ENCODE results near the gene RASA4B.
A peak's percentile ranks its signal among the peaks of the same experiment; 100 is the strongest.

The RASA4B gene

GRCh38 chr7:102433219-102434038, 84.1 kb downstream of the RASA4B start, which contains the start of gene ORAI2:
TSS of gene ORAI2 (plus strand) at chr7:102433575. CDS start at chr7:102438957, 5,382 bp downstream.
- peak within 1 kb of the TSS; percentile 87 for H3K4me3 Mint-ChIP-seq
- no peaks in the 10 kb centered on the region for H3K27me3 Mint-ChIP-seq
- DNase-seq = peak; percentile 91
- H3K9me3 Mint-ChIP-seq = no peaks in the 10 kb centered on the region
- peaks cover 52% of the 10 kb centered on the region for H3K4me1 Mint-ChIP-seq (ENCODE audit: low read depth)
- H3K27ac Mint-ChIP-seq = peak within 1 kb of the TSS; percentile 93
- H3K36me3 Mint-ChIP-seq (ENCODE audit: low read depth) = peaks cover 30% of the 10 kb centered on the region

Data from activated T-cell treated with anti-CD3 and anti-CD28 coated beads, Interleukin-2, amount 50 U/mL, for 24 hours (primary cell).